GM21786 (cell line): ENCODE results near the gene TIMM17A.
A peak's percentile ranks its signal among the peaks of the same experiment; 100 is the strongest.

Experiments
- ATAC-seq: cut with Tn5 transposase; IDR thresholded peaks from one replicate; pipeline ENCODE4 v1.9.1; 2021; ENCODE audit not compliant: unreplicated experiment

The TIMM17A gene

DNA sequence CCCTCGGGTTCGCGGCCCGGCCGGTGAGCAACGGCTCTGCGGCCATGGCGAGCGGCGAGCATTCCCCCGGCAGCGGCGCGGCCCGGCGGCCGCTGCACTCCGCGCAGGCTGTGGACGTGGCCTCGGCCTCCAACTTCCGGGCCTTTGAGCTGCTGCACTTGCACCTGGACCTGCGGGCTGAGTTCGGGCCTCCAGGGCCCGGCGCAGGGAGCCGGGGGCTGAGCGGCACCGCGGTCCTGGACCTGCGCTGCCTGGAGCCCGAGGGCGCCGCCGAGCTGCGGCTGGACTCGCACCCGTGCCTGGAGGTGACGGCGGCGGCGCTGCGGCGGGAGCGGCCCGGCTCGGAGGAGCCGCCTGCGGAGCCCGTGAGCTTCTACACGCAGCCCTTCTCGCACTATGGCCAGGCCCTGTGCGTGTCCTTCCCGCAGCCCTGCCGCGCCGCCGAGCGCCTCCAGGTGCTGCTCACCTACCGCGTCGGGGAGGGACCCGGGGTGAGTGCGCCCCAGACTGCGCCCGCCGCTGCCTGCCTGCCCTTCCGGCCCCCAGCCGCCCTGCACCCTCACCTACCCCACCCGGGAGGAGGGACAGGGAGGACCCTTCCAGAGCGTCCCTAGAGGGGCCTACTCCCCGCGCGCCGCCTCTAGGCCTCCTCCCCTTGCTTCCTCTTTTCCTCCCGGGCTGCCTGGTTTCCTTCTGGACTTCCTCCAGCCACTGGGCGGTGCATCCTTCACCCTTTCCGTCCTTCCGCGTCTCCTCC is 27.5 kb downstream of the TIMM17A start, which contains the start of gene RNPEP:
RNPEP (plus strand) TSS at position 26 of the 757 bp plus-strand sequence; CDS start at position 45, 19 bp downstream.
- ATAC-seq, result peak; percentile 52

DNA sequence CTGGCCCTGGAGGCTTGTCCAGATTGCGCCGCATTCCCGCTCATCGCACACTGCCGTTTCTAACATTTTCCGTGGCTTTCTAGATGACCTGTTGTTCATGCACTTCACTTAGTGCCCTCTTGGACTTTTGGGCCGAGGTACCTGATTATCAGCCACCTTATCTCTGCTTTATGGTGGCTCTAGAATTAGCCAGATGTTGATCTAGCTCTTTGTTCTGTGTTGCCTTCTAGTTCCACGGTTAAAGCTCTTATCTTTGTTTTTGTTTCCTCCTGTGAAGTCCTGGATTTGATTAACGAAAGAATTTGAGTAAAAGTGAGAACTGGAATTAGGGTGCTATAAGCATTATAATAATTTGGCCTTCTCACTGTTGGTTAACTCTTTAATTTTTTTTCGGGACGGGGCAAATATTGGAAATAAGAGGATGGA is 28.1 kb downstream of the TIMM17A start:
- ATAC-seq, result no peak

DNA sequence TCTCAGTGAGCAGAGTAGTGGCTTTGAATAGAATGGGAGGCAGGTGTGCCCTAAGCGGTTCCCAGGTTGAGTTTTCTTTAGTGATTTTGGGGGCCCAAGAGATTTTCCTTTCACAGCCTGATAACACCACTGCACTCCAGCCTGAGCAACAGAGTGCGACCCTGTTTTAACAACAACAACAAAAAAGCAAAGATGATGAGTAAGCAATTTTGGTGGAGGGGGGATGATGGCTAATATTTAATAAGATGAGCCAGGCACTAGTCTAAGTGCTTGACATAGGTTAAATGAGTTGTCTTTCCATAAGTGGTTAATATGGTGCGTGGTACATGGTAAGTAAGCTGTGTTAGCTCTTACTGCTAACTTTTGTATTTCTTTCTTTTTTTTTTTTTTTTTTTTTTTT is 29.1 kb downstream of the TIMM17A start:
- no peak for ATAC-seq

DNA sequence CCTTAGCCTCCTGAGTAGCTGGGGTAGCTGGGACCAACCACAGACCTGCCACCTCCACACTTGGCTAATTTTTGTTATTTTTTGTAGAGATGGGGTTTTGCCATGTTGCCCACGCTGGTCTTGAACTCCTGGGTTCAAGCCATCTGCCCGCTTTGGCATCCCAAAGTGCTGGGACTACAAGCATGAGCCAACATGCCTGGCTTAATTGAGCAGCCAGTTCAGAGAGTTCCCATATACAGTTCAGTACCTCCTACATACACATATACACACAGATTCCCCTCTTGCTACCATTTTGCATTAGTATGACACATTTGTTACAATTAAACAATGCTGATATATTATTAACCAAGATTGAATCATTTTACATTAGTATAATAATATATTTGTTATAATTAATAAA is 30.1 kb downstream of the TIMM17A start:
- ATAC-seq, result no peak

DNA sequence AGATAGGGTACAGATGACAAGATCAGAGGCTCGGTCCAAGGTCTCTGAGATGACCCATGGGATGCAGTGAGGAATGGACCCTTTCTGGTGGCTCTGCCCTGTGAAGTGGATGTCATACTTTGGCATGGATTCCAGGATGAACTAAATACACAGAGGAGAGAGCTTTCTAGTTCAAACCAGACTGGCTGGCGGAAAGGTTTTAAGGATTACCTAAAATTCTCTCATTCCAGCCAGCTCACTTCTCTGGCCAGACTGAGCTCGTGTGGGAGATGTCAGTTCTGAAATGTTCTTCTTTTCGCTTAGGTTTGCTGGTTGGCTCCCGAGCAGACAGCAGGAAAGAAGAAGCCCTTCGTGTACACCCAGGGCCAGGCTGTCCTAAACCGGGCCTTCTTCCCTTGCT is 33.3 kb downstream of the TIMM17A start:
- no peak for ATAC-seq

DNA sequence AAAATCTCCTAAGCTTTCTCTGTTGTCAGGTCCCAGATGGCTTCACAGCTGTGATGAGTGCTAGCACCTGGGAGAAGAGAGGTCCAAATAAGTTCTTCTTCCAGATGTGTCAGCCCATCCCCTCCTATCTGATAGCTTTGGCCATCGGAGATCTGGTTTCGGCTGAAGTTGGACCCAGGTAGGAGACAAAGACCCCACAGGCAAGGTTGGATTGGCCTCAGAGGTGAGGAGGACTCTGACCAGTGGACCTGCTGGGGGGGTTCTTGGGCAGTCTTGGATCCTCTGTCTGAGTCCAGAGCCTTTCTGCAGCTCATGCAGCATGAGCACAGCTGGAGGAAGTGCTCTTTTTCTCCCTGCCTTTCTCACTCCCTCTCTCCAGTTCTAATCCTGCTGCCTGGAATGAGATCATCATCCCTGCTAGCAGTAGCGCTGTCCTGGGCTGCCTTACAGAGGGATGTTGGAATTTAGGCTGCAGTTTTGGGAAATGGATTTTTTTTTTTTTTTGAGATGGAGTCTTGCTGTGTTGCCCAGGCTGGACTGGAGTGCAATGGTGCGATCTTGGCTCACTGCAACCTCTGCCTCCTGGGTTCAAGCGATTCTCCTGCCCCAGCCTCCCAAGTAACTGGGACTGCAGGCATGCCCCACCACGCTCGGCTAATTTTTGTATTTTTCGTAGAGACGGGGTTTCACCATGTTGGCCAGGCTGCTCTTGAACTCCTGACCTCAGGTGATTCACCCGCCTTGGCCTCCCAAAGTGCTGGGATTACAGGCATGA is 34.2 kb downstream of the TIMM17A start:
- no peak for ATAC-seq

DNA sequence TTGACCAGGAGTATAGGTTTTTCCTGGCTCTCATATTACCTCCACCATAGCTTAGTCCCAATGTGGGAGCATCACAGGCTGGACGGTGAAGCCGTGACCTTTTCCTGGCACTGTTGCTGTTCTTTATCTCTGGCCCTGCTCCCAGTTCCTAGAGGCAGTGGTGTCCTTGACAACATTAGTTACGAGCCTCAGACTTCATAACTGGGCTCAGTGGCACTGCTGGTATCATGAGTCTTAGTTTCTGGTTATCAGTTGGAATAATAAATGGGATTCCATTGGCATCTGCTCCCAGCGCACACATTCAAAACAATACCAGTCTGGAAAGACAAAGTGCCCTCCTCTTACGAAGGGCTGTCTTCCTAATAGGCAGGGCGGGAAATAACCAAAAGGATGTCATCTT is 35.1 kb downstream of the TIMM17A start:
- no peak for ATAC-seq

- ATAC-seq, result no peak
Measured at GRCh38 chr1:201999625-202000238, 44.4 kb downstream of the TIMM17A start.

GRCh38 chr1:202002507-202002906 is 47.2 kb downstream of the TIMM17A start:
- ATAC-seq, result no peak

- no peak for ATAC-seq
Measured at GRCh38 chr1:202004711-202005110, 49.4 kb downstream of the TIMM17A start.

GRCh38 chr1:202005958-202006357 is 50.7 kb downstream of the TIMM17A start:
- no peak for ATAC-seq

- ATAC-seq, result no peak
Measured at GRCh38 chr1:202007304-202007703, 52.0 kb downstream of the TIMM17A start.

DNA sequence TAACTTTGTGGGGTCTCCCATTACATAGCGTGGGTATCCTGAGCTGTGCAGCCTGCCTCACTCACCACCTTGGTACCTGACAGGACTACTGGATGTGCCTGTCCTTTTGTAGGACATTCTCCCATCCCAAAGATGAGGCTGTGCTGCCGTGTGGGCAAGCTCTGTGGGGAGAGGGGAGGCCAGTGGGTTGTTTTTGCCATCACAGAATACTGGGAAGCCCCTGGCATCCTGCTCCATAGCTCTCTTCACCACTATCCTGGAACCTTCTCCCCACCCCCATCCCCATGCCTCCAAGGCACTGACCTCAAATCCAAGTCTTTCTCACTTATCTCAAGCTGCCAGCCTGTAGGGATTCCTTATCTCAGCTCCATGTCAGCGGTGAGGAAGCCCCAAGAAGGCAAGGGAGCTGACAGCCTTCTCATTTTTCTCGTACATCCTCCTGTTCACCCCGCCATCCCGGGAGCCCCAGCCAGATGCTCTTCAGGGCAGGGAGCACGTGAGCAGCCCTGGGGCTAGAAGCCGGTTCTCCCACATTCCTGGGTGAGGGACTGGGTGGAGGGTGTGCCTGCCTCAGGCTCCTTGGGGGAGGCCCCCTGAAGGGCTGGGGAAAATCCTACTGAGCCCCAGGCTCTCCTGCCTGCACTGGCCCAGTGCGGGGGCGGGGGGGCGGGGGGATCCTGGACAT is 52.6 kb downstream of the TIMM17A start:
- ATAC-seq, result no peak

- ATAC-seq, result peak; percentile 44
Measured at GRCh38 chr1:202009326-202010179, 54.2 kb downstream of the TIMM17A start.

GRCh38 chr1:202010180-202011015 is 55.1 kb downstream of the TIMM17A start, which contains the start of gene ELF3:
Gene ELF3 (plus strand): TSS chr1:202010587. CDS start chr1:202011137, 550 bp downstream.
- peak; percentile 92 for ATAC-seq

GRCh38 chr1:202011994-202012393 is 56.7 kb downstream of the TIMM17A start:
- no peak for ATAC-seq

- ATAC-seq, result no peak
Measured at GRCh38 chr1:202012544-202013478, 57.5 kb downstream of the TIMM17A start.

DNA sequence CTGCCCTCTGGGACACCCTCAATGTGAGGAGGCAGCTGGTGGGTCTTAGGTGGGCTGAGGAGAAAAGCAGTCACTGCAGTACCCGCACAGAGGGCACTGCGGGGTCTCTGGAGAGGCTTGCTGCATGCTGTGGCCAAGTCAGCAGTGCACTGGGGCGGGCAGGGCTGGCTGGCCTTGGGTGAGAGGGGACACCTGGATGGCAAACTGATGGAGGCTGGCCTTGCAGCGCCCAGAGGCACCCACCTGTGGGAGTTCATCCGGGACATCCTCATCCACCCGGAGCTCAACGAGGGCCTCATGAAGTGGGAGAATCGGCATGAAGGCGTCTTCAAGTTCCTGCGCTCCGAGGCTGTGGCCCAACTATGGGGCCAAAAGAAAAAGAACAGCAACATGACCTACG is 58.3 kb downstream of the TIMM17A start:
- ATAC-seq, result no peak
